ENCODE results near the gene WRAP73.

Gene WRAP73

GRCh38 chr1:3657578-3658230, 7.8 kb upstream of the WRAP73 start:
- no peak for DNase-seq (ENCODE audit: extremely low spot score)
- POLR2A ChIA-PET = no interaction called here
- TF ChIP-seq CTCF (IDR thresholded peaks at IDR 0.05; ENCODE audit: control extremely low read depth, extremely low read depth, low read depth, missing control alignments) = no peak
- CTCF ChIA-PET = interaction anchor here (1.0 to 1.4 kb wide), 3 partner anchors 16 to 67 kb away, joined by 3 to 4 read pairs (median 3); no protein-coding TSS in a partner anchor

DNA sequence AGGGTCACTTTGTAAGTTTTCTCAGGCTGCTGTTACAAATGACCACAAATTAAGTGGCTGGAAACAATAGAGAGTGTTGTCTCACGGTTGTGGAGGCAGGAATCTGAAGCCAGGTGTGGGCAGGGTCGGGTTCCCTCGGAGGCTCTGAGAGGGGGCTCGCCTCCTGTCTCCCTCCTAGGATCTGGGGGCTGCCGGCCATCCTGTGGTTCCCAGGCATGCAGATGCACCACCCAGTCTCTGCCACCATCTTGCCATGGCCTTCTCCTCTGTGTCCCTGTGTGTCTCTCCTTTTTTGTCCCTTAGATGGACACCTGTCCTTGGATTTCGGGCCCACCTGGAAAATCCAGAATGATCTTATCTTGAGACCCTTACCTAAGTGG, 7.2 kb upstream of the WRAP73 start:
- no peak for TF ChIP-seq CTCF (IDR thresholded peaks at IDR 0.05; ENCODE audit: control extremely low read depth, extremely low read depth, low read depth, missing control alignments)
- POLR2A ChIA-PET = interaction anchor here (1.7 kb wide), 1 partner anchor 20 kb away, joined by 9 read pairs; no protein-coding TSS in a partner anchor
- DNase-seq (ENCODE audit: extremely low spot score) = no peak
- CTCF ChIA-PET = interaction anchor here (1.7 to 5.2 kb wide), 3 partner anchors 9 to 68 kb away, joined by 4 to 36 read pairs (median 6); no protein-coding TSS in a partner anchor

- ChIA-PET POLR2A (interaction anchor here (1.2 to 1.7 kb wide), 2 partner anchors 9 to 20 kb away, joined by 7 to 9 read pairs; no protein-coding TSS in a partner anchor), CTCF (interaction anchor here (1.1 to 5.2 kb wide), 8 partner anchors 9 to 68 kb away, joined by 3 to 36 read pairs (median 5); no protein-coding TSS in a partner anchor)
- peak; percentile 84 for DNase-seq (ENCODE audit: extremely low spot score)
- no peak for TF ChIP-seq CTCF (IDR thresholded peaks at IDR 0.05; ENCODE audit: control extremely low read depth, extremely low read depth, low read depth, missing control alignments)
Measured at GRCh38 chr1:3656450-3657095, 6.7 kb upstream of the WRAP73 start.

DNA sequence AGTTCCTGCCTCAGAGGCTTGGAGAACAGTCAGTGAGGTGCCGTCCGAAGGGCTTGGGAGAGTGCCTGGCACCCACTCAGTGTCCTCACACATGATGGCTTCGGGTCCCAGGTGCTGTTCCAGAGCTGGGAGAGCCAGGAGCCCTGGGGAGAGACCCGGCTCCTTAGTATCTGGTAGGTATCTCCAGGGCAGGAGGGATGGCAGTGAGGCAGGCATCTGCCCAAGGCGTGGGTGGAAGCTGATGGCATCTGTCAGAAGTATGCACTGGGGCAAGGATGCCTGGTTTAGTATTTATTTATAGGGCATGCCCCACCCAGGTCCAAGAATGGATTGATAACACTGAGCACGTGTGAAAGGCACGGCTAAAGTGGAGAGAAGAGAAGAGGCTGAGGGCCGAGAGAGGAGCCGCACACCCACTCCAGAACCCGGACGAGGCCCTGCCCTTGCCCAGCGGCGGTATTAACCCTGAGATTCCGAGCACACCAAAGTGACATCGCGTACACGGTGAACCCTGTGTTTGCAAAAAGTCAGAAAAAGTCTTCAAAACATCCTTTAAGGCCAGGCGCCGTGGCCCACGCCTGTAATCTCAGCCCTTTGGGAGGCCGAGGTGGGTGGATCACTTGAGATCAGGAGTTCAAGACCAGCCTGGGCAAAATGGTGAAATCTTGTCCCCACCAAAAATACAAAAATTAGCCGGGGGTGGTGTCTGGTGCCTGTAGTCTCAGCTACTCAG, 4.8 kb upstream of the WRAP73 start:
- ChIA-PET CTCF (interaction anchor here (1.9 to 5.2 kb wide), 4 partner anchors 11 to 70 kb away, joined by 6 to 36 read pairs (median 8); no protein-coding TSS in a partner anchor), POLR2A (no interaction called here)
- no peak for TF ChIP-seq CTCF (IDR thresholded peaks at IDR 0.05; ENCODE audit: control extremely low read depth, extremely low read depth, low read depth, missing control alignments)
- no peak for DNase-seq (ENCODE audit: extremely low spot score)

GRCh38 chr1:3653286-3653618, 3.3 kb upstream of the WRAP73 start:
- TF ChIP-seq CTCF (IDR thresholded peaks at IDR 0.05; ENCODE audit: control extremely low read depth, extremely low read depth, low read depth, missing control alignments) = no peak
- ChIA-PET CTCF (interaction anchor here (1.3 to 5.2 kb wide), 7 partner anchors 13 to 71 kb away, joined by 3 to 36 read pairs (median 5); no protein-coding TSS in a partner anchor), POLR2A (no interaction called here)
- no peak for DNase-seq (ENCODE audit: extremely low spot score)

- no peak for TF ChIP-seq CTCF (IDR thresholded peaks at IDR 0.05; ENCODE audit: control extremely low read depth, extremely low read depth, low read depth, missing control alignments)
- CTCF ChIA-PET = interaction anchor here (1.3 to 5.2 kb wide), 7 partner anchors 13 to 72 kb away, joined by 3 to 36 read pairs (median 5); no protein-coding TSS in a partner anchor
- POLR2A ChIA-PET = no interaction called here
- DNase-seq (ENCODE audit: extremely low spot score) = no peak
Measured at GRCh38 chr1:3652548-3653285, 2.8 kb upstream of the WRAP73 start.

Measured in GM10248 (cell line).